GM21367 (cell line): ENCODE measurements around the gene GADD45A.
"Not testable (repeated sequence)": the region's sequence is repeated elsewhere in the genome, so short reads cannot be mapped to it uniquely, and the experiment has no call there.

ENCODE experiments used
- ATAC-seq: cut with Tn5 transposase; IDR thresholded peaks from one replicate; pipeline ENCODE4 v1.9.1; 2021; ENCODE audit not compliant: unreplicated experiment

The GADD45A gene

GRCh38 chr1:67685067-67685557 is at the start of gene GADD45A:
TSS of gene GADD45A (plus strand) at chr1:67685201. CDS start at chr1:67685495, 294 bp downstream.
- peak; percentile 86 for ATAC-seq

GRCh38 chr1:67636146-67636545 is 48.9 kb upstream of the GADD45A start:
- ATAC-seq = no peak

- ATAC-seq = no peak
Measured at GRCh38 chr1:67639361-67639760, 45.6 kb upstream of the GADD45A start.

- ATAC-seq = no peak
Measured at GRCh38 chr1:67642629-67643028, 42.4 kb upstream of the GADD45A start.

GRCh38 chr1:67644566-67644965 is 40.4 kb upstream of the GADD45A start:
- ATAC-seq = no peak

- no peak for ATAC-seq
Measured at GRCh38 chr1:67645495-67646144, 39.4 kb upstream of the GADD45A start.

GRCh38 chr1:67646145-67647035 is 38.6 kb upstream of the GADD45A start:
- no peak for ATAC-seq

GRCh38 chr1:67647036-67647798 is 37.8 kb upstream of the GADD45A start:
- no peak for ATAC-seq

- ATAC-seq = no peak
Measured at GRCh38 chr1:67647814-67648358, 37.1 kb upstream of the GADD45A start.

GRCh38 chr1:67648582-67649326 is 36.2 kb upstream of the GADD45A start:
- no peak for ATAC-seq

GRCh38 chr1:67650061-67650460 is 34.9 kb upstream of the GADD45A start:
- ATAC-seq = no peak

GRCh38 chr1:67651031-67651430 is 34.0 kb upstream of the GADD45A start:
- ATAC-seq = no peak

- no peak for ATAC-seq
Measured at GRCh38 chr1:67652800-67653199, 32.2 kb upstream of the GADD45A start.

- no peak for ATAC-seq
Measured at GRCh38 chr1:67653304-67653703, 31.7 kb upstream of the GADD45A start.

GRCh38 chr1:67655581-67655980 is 29.4 kb upstream of the GADD45A start:
- ATAC-seq = no peak

- ATAC-seq = not testable (repeated sequence)
Measured at GRCh38 chr1:67657152-67657551, 27.8 kb upstream of the GADD45A start.

GRCh38 chr1:67659229-67659628 is 25.8 kb upstream of the GADD45A start:
- no peak for ATAC-seq

- no peak for ATAC-seq
Measured at GRCh38 chr1:67662884-67663283, 22.1 kb upstream of the GADD45A start.

- no peak for ATAC-seq
Measured at GRCh38 chr1:67664048-67664447, 21.0 kb upstream of the GADD45A start.

- not testable (repeated sequence) for ATAC-seq
Measured at GRCh38 chr1:67665307-67665706, 19.7 kb upstream of the GADD45A start.
